ENCODE data around the gene HCRT. TPM values are rescaled to one million over a fixed set of nuclear protein-coding genes. Genes with fewer than 3 reads are reported as not detected.
A peak's percentile ranks its signal among the peaks of the same experiment; 100 is the strongest.

HCRT gene
- total and polyA plus RNA-seq, 8 donors: not detected

- no peaks in the 10 kb centered on the region for H3K9me3 ChIP-seq
- TF ChIP-seq CTCF (IDR thresholded peaks at IDR 0.05): no peak
- no peak overlapping the region for H3K4me3 ChIP-seq
- ATAC-seq: no peak
- H3K36me3 ChIP-seq: peaks cover 0 to 81% of the 10 kb centered on the region in 2 donors
- intact Hi-C loops (cut with DNase I): no loop called here
- H3K4me1 ChIP-seq: peaks cover 0 to 18% of the 10 kb centered on the region in 2 donors
- DNase-seq: no peak
- H3K27ac ChIP-seq: no peak overlapping the region
- H3K27me3 ChIP-seq: no peaks in the 10 kb centered on the region
Observed at GRCh38 chr17:42202696-42203095, 17.4 kb upstream of the HCRT start.

DNA sequence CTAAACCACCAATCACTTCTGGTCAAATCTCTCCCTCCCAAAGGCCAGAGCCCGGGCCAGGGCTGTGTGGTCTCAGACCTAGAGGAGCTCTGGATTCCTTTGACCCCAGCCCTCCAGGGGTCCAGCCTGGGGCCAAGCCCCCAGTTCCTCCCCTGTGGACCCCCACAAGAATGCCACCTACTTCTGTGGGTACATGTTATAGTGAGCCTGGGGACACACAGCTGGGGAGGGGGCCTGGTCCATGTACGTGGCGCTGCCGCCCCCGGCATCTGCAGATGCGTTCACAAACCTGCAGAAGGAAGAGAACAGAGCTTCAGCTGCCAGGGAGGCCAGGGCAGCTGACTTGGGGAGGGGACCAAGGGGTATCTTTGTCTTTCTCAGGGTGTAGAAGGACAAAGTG, 16.9 kb upstream of the HCRT start:
- Histone ChIP-seq H3K27me3 (no peaks in the 10 kb centered on the region), H3K4me3 (no peak overlapping the region), H3K36me3 (peaks cover 0 to 76% of the 10 kb centered on the region in 2 donors), H3K4me1 (peaks cover 0 to 18% of the 10 kb centered on the region in 2 donors), H3K9me3 (no peaks in the 10 kb centered on the region), H3K27ac (no peak overlapping the region)
- no peak for TF ChIP-seq CTCF (IDR thresholded peaks at IDR 0.05)
- intact Hi-C loops (cut with DNase I): no loop called here
- no peak for DNase-seq
- ATAC-seq: no peak

- Histone ChIP-seq H3K27me3 (no peaks in the 10 kb centered on the region), H3K4me1 (peaks cover 0 to 15% of the 10 kb centered on the region in 2 donors), H3K27ac (no peak overlapping the region), H3K4me3 (no peak overlapping the region), H3K9me3 (no peaks in the 10 kb centered on the region), H3K36me3 (peaks cover 0 to 68% of the 10 kb centered on the region in 2 donors)
- DNase-seq (no peak), ATAC-seq (no peak)
- no peak for TF ChIP-seq CTCF (IDR thresholded peaks at IDR 0.05)
- intact Hi-C loops (cut with DNase I): no loop called here
Observed at GRCh38 chr17:42201458-42201772, 16.2 kb upstream of the HCRT start.

DNA sequence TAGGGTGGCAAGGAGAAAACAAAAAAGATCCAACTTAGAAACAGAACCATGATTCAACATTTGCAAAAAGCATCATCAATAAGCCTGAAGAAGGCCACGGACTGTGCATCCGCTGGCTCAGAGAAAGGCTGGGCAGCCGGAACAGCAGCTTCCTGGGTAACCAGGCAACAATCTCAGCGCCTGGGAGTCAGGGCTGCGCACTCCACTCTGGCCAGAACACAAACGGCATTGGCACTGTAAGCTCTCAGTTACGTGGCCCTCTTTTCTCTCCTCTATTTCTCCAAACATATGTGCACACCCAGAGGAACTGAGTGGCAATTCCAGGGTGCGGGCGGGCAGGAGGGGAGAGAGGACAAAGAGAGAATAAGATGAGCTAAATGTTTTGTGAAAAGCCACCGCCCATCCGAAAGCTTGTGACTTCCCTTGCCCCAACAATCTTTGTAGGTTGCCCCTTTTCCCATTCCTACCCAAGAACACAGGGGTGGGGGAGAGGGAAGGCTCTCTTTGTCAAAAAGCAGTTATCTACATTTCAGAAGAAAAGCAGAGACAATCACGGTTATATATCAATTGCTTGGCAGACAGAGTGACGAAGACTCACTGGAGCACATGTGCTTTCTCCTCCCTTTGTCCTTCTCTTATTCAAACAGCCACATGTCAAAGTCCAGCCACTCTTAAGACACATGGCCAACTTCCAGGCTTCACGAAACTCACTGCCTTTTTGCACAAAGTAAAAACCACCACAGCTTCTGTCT, 15.6 kb upstream of the HCRT start:
- Histone ChIP-seq H3K27ac (no peak overlapping the region), H3K9me3 (no peaks in the 10 kb centered on the region), H3K36me3 (peaks cover 0 to 63% of the 10 kb centered on the region in 2 donors), H3K4me3 (no peak overlapping the region), H3K27me3 (no peaks in the 10 kb centered on the region), H3K4me1 (peaks cover 0 to 10% of the 10 kb centered on the region in 2 donors)
- ATAC-seq: peak; percentile 26
- peak in 1 of 4 donors; percentile 20 for DNase-seq
- intact Hi-C loops (cut with DNase I): no loop called here
- TF ChIP-seq CTCF (IDR thresholded peaks at IDR 0.05): no peak

GRCh38 chr17:42199416-42200011, 14.3 kb upstream of the HCRT start:
- no peak for TF ChIP-seq CTCF (IDR thresholded peaks at IDR 0.05)
- ATAC-seq (no peak), DNase-seq (no peak)
- Histone ChIP-seq H3K27me3 (no peaks in the 10 kb centered on the region), H3K27ac (peak overlapping the region in 1 of 2 donors; percentile 50), H3K4me1 (peaks cover 0 to 14% of the 10 kb centered on the region in 2 donors), H3K36me3 (peaks cover 0 to 49% of the 10 kb centered on the region in 2 donors), H3K4me3 (no peak overlapping the region), H3K9me3 (no peaks in the 10 kb centered on the region)
- intact Hi-C loops (cut with DNase I): no loop called here
